SK-N-MC (cell line): Measurements from ENCODE around the gene CHST13.

Source experiments
- DNase-seq: peaks from one replicate; pipeline ENCODE4 v3.0.0-alpha.2; 2011; ENCODE audit warnings: low read depth, low spot score
- H3K27ac ChIP-seq: fragments of 200-600 bp; sonication (generic); 2 replicates; pipeline ENCODE4 v1.5.1; 2016; ENCODE audit warnings: mixed run types
- H3K36me3 ChIP-seq: fragments of 200-600 bp; sonication (generic); 2 replicates; pipeline ENCODE4 v1.6.1; 2017; ENCODE audit warnings: antibody characterized with exemption, low read length, mixed read lengths; ENCODE audit not compliant: insufficient read depth
- H3K4me3 ChIP-seq: fragments of 200-600 bp; sonication (generic); 2 replicates; pipeline ENCODE4 v1.5.1; 2016
- H3K9ac ChIP-seq: fragments of 200-600 bp; sonication (generic); 2 replicates; pipeline ENCODE4 v1.8.0; 2017; ENCODE audit warnings: mixed run types, mixed read lengths; ENCODE audit not compliant: insufficient read length
- H3K9me3 ChIP-seq: fragments of 200-600 bp; sonication (generic); 2 replicates; pipeline ENCODE4 v1.6.1; 2017; ENCODE audit warnings: low read depth, mild to moderate bottlenecking, antibody characterized with exemption, low read length, moderate library complexity, mixed read lengths
- EZH2 ChIP-seq: fragments of 200-600 bp; sonication (generic); IDR thresholded peaks from one replicate; pipeline ENCODE4 v1.6.1; 2017; ENCODE audit warnings: antibody characterized with exemption
- FOXP2 ChIP-seq: optimal IDR thresholded peaks from 2 replicates; pipeline ENCODE3; 2011; ENCODE audit warnings: mild to moderate bottlenecking, moderate library complexity; ENCODE audit not compliant: insufficient read depth; ENCODE audit errors: extremely low read length, control extremely low read depth
- POLR2AphosphoS5 ChIP-seq: IDR thresholded peaks from 2 replicates; pipeline ENCODE4 v1.6.1; 2012; ENCODE audit warnings: mild to moderate bottlenecking, low read depth, low read length, borderline replicate concordance

CHST13 gene

GRCh38 chr3:126510308-126510910 lies 13.5 kb upstream of the CHST13 start:
- Histone ChIP-seq H3K9ac (peak overlapping the region; percentile 34), H3K4me3 (no peak overlapping the region), H3K9me3 (no peaks in the 10 kb centered on the region), H3K36me3 (no peaks in the 10 kb centered on the region), H3K27ac (no peak overlapping the region)
- TF ChIP-seq EZH2 (no peak), POLR2AphosphoS5 (no peak), FOXP2 (no peak)
- no peak for DNase-seq

- H3K36me3 ChIP-seq = no peaks in the 10 kb centered on the region
- H3K9me3 ChIP-seq = no peaks in the 10 kb centered on the region
- DNase-seq = no peak
- H3K9ac ChIP-seq = no peak overlapping the region
- H3K27ac ChIP-seq = peak overlapping the region; percentile 56
- no peak for TF ChIP-seq POLR2AphosphoS5
- no peak for TF ChIP-seq EZH2
- TF ChIP-seq FOXP2 = no peak
- H3K4me3 ChIP-seq = no peak overlapping the region
These were observed 12.7 kb upstream of the CHST13 start for GRCh38 chr3:126511291-126511690.

GRCh38 chr3:126512026-126512425 lies 11.9 kb upstream of the CHST13 start:
- H3K27ac ChIP-seq = peak overlapping the region; percentile 56
- H3K9me3 ChIP-seq = no peaks in the 10 kb centered on the region
- no peak for DNase-seq
- no peak overlapping the region for H3K4me3 ChIP-seq
- peak overlapping the region; percentile 12 for H3K9ac ChIP-seq
- H3K36me3 ChIP-seq = no peaks in the 10 kb centered on the region
- no peak for TF ChIP-seq FOXP2
- TF ChIP-seq EZH2 = no peak
- no peak for TF ChIP-seq POLR2AphosphoS5

- Histone ChIP-seq H3K4me3 (no peak overlapping the region), H3K9ac (no peak overlapping the region), H3K36me3 (no peaks in the 10 kb centered on the region), H3K9me3 (no peaks in the 10 kb centered on the region), H3K27ac (no peak overlapping the region)
- no peak for DNase-seq
- TF ChIP-seq POLR2AphosphoS5 (no peak), EZH2 (no peak), FOXP2 (no peak)
These were observed 10.9 kb upstream of the CHST13 start for GRCh38 chr3:126512916-126513650.

DNA sequence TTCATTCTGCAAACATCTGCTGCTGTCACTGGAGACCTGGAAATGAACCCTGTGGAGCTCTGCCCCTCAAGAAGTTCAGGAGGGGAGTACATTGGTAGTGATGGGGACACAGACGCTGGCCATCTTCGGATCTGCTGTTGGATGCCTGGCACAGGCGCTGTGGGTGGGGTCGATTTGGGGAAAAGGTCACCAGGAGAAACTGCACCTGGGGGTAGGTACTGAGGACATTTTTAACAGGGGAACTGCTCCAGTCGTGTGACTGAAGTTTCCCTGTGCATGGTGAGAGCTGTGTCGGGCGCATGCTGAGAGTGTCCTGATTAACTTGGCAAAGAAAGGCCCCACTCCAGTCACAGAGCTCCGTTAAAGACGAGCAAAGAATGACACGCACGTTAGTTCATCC lies 9.8 kb upstream of the CHST13 start:
- no peak for DNase-seq
- TF ChIP-seq FOXP2 = no peak
- TF ChIP-seq POLR2AphosphoS5 = no peak
- no peak for TF ChIP-seq EZH2
- no peaks in the 10 kb centered on the region for H3K36me3 ChIP-seq
- H3K27ac ChIP-seq = no peak overlapping the region
- no peak overlapping the region for H3K9ac ChIP-seq
- H3K9me3 ChIP-seq = no peaks in the 10 kb centered on the region
- H3K4me3 ChIP-seq = no peak overlapping the region

DNA sequence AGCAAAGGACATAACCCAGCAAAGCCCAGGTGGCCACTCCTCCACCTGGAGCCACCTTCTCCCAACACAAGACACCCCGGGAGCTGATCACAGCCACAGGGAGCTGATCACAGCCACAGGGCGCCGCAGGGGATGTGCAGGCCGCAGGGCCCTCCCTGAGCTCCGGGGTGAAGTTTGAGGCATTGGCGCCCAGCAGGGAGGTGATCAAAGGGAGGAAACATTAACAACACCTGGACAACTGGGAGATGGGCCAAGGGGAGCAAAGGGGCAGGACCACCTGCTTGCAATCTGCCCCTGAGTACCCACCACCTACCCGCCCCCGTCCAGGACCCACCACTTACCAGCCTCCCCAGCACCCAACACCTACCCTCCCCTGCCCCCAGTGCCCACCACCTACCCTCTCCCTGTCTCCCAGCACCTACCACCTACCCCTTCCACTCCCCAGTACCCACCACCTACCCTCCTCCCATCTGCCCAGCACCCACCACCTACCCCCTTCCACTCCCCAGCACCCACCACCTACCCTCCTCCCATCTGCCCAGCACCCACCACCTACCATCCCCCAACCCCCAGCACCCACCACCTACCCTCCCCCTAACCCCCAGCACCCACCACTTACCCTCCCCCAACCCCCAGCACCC lies 8.8 kb upstream of the CHST13 start:
- no peaks in the 10 kb centered on the region for H3K9me3 ChIP-seq
- H3K36me3 ChIP-seq = no peaks in the 10 kb centered on the region
- H3K4me3 ChIP-seq = no peak overlapping the region
- no peak for TF ChIP-seq POLR2AphosphoS5
- no peak for TF ChIP-seq FOXP2
- TF ChIP-seq EZH2 = no peak
- no peak for DNase-seq
- H3K9ac ChIP-seq = no peak overlapping the region
- H3K27ac ChIP-seq = no peak overlapping the region

DNA sequence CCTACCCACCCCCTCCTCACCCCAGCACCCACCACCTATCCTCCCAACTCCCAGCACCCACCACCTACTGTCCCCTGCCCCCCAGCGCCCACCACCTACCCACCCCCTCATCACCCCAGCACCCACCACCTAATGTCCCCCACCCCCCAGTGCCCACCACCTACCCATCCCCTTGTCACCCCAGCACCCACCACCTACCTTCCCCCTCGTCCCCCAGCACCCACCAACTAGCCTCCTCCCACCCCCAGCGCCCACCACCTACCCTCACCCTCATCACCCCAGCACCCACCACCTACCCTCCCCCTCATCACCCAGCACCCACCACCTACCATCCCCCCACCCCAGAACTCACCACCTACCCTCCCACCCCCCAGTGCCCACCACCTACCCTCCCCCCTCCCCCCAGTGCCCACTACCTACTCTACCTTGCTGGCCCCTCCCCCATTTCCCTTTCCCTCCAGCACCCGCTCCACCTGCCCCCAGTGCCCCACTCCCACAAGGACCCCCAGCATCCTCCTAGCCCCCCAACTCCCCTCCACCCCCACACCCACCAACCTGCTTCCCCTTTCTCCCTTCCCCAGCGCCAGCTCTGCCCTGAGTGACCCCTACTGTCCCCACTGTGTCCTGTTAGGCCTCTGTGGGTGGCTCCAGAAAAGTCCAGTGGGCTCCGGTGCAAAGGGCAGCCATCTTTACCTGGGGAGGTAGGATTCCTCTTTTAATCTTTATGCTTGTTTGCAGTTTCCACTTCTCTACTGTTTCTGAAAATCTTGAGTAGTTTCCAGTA lies 7.6 kb upstream of the CHST13 start:
- DNase-seq = no peak
- H3K9me3 ChIP-seq = no peaks in the 10 kb centered on the region
- no peaks in the 10 kb centered on the region for H3K36me3 ChIP-seq
- TF ChIP-seq POLR2AphosphoS5 (no peak), FOXP2 (no peak), EZH2 (no peak)
- H3K4me3 ChIP-seq = no peak overlapping the region
- no peak overlapping the region for H3K9ac ChIP-seq
- no peak overlapping the region for H3K27ac ChIP-seq

- Histone ChIP-seq H3K9ac (no peak overlapping the region), H3K4me3 (no peak overlapping the region), H3K9me3 (no peaks in the 10 kb centered on the region), H3K27ac (no peak overlapping the region), H3K36me3 (no peaks in the 10 kb centered on the region)
- TF ChIP-seq POLR2AphosphoS5 (no peak), FOXP2 (no peak), EZH2 (no peak)
- DNase-seq = no peak
These were observed 7.0 kb upstream of the CHST13 start for GRCh38 chr3:126516936-126517290.
